Osteocyte (in vitro differentiated cells): ENCODE results near the gene KLHL28. TPM values are rescaled to one million over a fixed set of nuclear protein-coding genes. Genes with fewer than 3 reads are reported as not detected.

ENCODE experiments used
- DNase-seq: peaks from one replicate; pipeline ENCODE4 v3.0.0; 2021; ENCODE audit warnings: mixed read lengths; ENCODE audit not compliant: unreplicated experiment; ENCODE audit errors: extremely low spot score
- H3K27ac Mint-ChIP-seq: one replicate; pipeline ENCODE4 v1.8.0; 2021; ENCODE audit warnings: mild to moderate bottlenecking, mixed read lengths; ENCODE audit not compliant: unreplicated experiment
- H3K27me3 Mint-ChIP-seq: one replicate; pipeline ENCODE4 v1.8.0; 2021; ENCODE audit warnings: mixed read lengths; ENCODE audit not compliant: unreplicated experiment
- H3K36me3 Mint-ChIP-seq: one replicate; pipeline ENCODE4 v1.8.0; 2021; ENCODE audit warnings: mixed read lengths; ENCODE audit not compliant: unreplicated experiment
- H3K4me1 Mint-ChIP-seq: one replicate; pipeline ENCODE4 v1.8.0; 2021; ENCODE audit warnings: mixed read lengths; ENCODE audit not compliant: unreplicated experiment
- H3K4me3 Mint-ChIP-seq: one replicate; pipeline ENCODE4 v1.8.0; 2021; ENCODE audit warnings: mild to moderate bottlenecking, moderate library complexity, mixed read lengths; ENCODE audit not compliant: unreplicated experiment
- H3K9me3 Mint-ChIP-seq: one replicate; pipeline ENCODE4 v1.8.0; 2021; ENCODE audit warnings: mixed read lengths; ENCODE audit not compliant: unreplicated experiment
- CTCF ChIP-seq: fragments of 200-600 bp; sonication (generic); IDR thresholded peaks from 2 replicates; pipeline ENCODE4 v1.5.0; 2021; ENCODE audit warnings: antibody characterized with exemption, mild to moderate bottlenecking, moderate library complexity
- total RNA-seq: library from RNA; stranded (reverse); gene quantifications from 2 replicates; pipeline ENCODE4 v1.2.1, GENCODE V29; 2021

Gene KLHL28
- total RNA-seq, 1 donor from 2014 or later: 15.3 TPM

DNA sequence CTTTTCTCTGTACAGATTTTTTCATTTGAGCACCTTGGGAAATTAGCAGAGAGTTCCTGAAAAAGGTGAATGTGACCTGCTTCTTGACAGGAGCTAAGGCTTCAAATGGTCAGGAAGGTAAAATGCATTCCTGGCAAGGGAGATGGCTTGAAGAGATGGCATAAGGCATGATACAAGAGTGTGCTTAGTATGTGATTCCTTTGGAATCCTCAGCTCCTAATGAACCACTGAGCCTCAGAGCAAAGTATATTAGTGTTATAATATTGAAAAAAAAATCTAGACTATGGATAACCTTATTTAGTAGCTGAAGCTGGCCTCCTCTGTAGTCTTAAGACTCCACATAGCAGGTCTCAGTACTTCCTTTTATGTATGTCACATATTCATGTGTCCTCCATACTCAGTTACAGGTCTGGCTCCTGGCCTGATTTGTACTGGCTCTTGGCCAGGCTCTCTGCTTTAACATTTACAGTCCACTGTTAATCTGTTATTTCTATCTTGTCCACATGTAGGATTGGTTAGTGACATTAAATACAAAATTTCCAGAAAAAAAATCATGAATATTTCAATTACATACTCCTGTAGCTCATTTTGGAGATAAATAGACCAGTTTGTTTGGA is 18.1 kb upstream of the KLHL28 start:
- Mint-ChIP-seq H3K9me3 (no peaks in the 10 kb centered on the region), H3K27ac (no peak overlapping the region), H3K27me3 (no peaks in the 10 kb centered on the region), H3K36me3 (peaks cover 2% of the 10 kb centered on the region), H3K4me3 (no peak overlapping the region), H3K4me1 (peaks cover 13% of the 10 kb centered on the region)
- no peak for TF ChIP-seq CTCF
- no peak for DNase-seq

GRCh38 chr14:44979273-44979672 is 17.5 kb upstream of the KLHL28 start:
- no peak for DNase-seq
- no peaks in the 10 kb centered on the region for H3K27me3 Mint-ChIP-seq
- no peak overlapping the region for H3K4me3 Mint-ChIP-seq
- H3K4me1 Mint-ChIP-seq: peaks cover 13% of the 10 kb centered on the region
- H3K36me3 Mint-ChIP-seq: peaks cover 4% of the 10 kb centered on the region
- H3K9me3 Mint-ChIP-seq: no peaks in the 10 kb centered on the region
- no peak for TF ChIP-seq CTCF
- no peak overlapping the region for H3K27ac Mint-ChIP-seq

GRCh38 chr14:44971459-44971858 is 9.7 kb upstream of the KLHL28 start:
- Mint-ChIP-seq H3K27me3 (no peaks in the 10 kb centered on the region), H3K27ac (no peak overlapping the region), H3K4me3 (no peak overlapping the region), H3K36me3 (peaks cover 38% of the 10 kb centered on the region), H3K4me1 (peaks cover 39% of the 10 kb centered on the region), H3K9me3 (peaks cover 24% of the 10 kb centered on the region)
- no peak for TF ChIP-seq CTCF
- no peak for DNase-seq

- Mint-ChIP-seq H3K27ac (no peak overlapping the region), H3K4me1 (peaks cover 40% of the 10 kb centered on the region), H3K36me3 (peaks cover 38% of the 10 kb centered on the region), H3K27me3 (no peaks in the 10 kb centered on the region), H3K9me3 (peaks cover 24% of the 10 kb centered on the region), H3K4me3 (no peak overlapping the region)
- no peak for TF ChIP-seq CTCF
- DNase-seq: no peak
Observed at GRCh38 chr14:44970907-44971306, 9.2 kb upstream of the KLHL28 start.

DNA sequence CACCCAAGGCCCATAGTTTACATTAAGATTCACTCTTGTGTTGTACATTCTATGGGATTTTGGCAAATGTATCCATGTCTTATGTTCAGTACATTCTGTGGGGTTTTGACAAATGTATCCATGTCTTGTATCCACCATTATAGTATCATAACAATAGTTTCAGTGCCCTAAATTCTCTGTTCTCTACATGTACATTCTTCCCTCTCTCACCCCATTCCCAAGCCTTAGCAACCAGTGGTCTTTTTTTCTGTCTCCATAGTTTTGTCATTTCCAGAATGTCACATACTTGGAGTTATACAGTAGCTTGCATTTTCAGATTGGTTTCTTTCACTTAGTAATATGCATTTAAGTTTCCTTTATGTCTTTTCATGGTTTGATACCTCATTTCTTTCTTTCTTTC is 7.0 kb upstream of the KLHL28 start:
- H3K27me3 Mint-ChIP-seq: no peaks in the 10 kb centered on the region
- TF ChIP-seq CTCF: no peak
- DNase-seq: no peak
- peaks cover 31% of the 10 kb centered on the region for H3K36me3 Mint-ChIP-seq
- peaks cover 59% of the 10 kb centered on the region for H3K4me1 Mint-ChIP-seq
- no peak overlapping the region for H3K27ac Mint-ChIP-seq
- peak overlapping the region; percentile 5 for H3K4me3 Mint-ChIP-seq
- peaks cover 19% of the 10 kb centered on the region for H3K9me3 Mint-ChIP-seq
